ENCODE results near the gene PDHX. TPM values are rescaled to one million over a fixed set of nuclear protein-coding genes. Genes with fewer than 3 reads are reported as not detected.

Gene PDHX
- total and polyA plus RNA-seq, 4 donors = 14.9 to 35.2 (median 24.0) TPM

GRCh38 chr11:34921156-34921555, 4.7 kb downstream of the PDHX start:
- Histone ChIP-seq H3K4me3 (ENCODE audit: low read depth in 1 of 3, low read length in 3 of 3) (no peak overlapping the region), H3K4me1 (ENCODE audit: control insufficient read depth in 4 of 4, insufficient read depth in 4 of 4, low read length in 3 of 4) (peaks cover 6 to 30% (median 24%) of the 10 kb centered on the region in 4 donors), H3K27ac (ENCODE audit: low read depth in 1 of 2, low read length in 2 of 2) (no peak overlapping the region), H3K9me3 (ENCODE audit: control insufficient read depth in 4 of 4, low read length in 3 of 4) (no peaks in the 10 kb centered on the region), H3K27me3 (ENCODE audit: control insufficient read depth in 4 of 4, insufficient read depth in 4 of 4, low read length in 3 of 4) (no peaks in the 10 kb centered on the region), H3K36me3 (ENCODE audit: control insufficient read depth in 4 of 4, insufficient read depth in 3 of 4, low read depth in 1 of 4, low read length in 3 of 4) (no peaks in the 10 kb centered on the region), H3K9ac (ENCODE audit: low read depth in 1 of 2, low read length in 2 of 2) (no peak overlapping the region)
- 98% methylated on average over 4 of the region's 4 CpGs for WGBS
- TF ChIP-seq FOXA1 (IDR thresholded peaks at IDR 0.05) = no peak
- no peak for TF ChIP-seq YY1 (IDR thresholded peaks at IDR 0.05)
- TF ChIP-seq HNF4A (conservative IDR thresholded peaks at IDR 0.05) = no peak
- no peak for TF ChIP-seq ATF3 (IDR thresholded peaks at IDR 0.05)
- no peak for TF ChIP-seq ZBTB33 (IDR thresholded peaks at IDR 0.05)
- no peak for TF ChIP-seq GABPA (IDR thresholded peaks at IDR 0.05 in 1 of 2, conservative IDR thresholded peaks at IDR 0.05 in 1 of 2)
- TF ChIP-seq FOXA2 (IDR thresholded peaks at IDR 0.05) = no peak
- TF ChIP-seq REST (IDR thresholded peaks at IDR 0.05) = no peak
- TF ChIP-seq SP1 (IDR thresholded peaks at IDR 0.05) = no peak
- TF ChIP-seq RXRA (IDR thresholded peaks at IDR 0.05) = no peak
- no peak for TF ChIP-seq JUND (IDR thresholded peaks at IDR 0.05)
- no peak for TF ChIP-seq NR2F2 (IDR thresholded peaks at IDR 0.05)
- TF ChIP-seq HNF4G (IDR thresholded peaks at IDR 0.05) = no peak
- TF ChIP-seq MAX (IDR thresholded peaks at IDR 0.05) = no peak
- no peak for TF ChIP-seq TAF1 (conservative IDR thresholded peaks at IDR 0.05)
- TF ChIP-seq EGR1 (IDR thresholded peaks at IDR 0.05; ENCODE audit: low read depth in 2 of 2) = no peak
- no peak for TF ChIP-seq CTCF (IDR thresholded peaks at IDR 0.05; ENCODE audit: low read depth, low read length, missing input control)
- TF ChIP-seq RAD21 (IDR thresholded peaks at IDR 0.05) = no peak
- DNase-seq (ENCODE audit: low spot score) = no peak
